ENCODE results near the gene HEMGN. TPM values are rescaled to one million over a fixed set of nuclear protein-coding genes. Genes with fewer than 3 reads are reported as not detected.

HEMGN gene
- total RNA-seq (2021; fragmentation: NEBNext Ultra II Directional; extraction: Animal tissue kit (Norgen Biotek cat#: 25700)), result not detected in 2 replicates
- not detected in 2 replicates for polyA plus RNA-seq (2011; rRNA removed)
- not detected for polyA plus RNA-seq (2011; cell fraction: cytosol; rRNA removed)
- not detected for polyA plus RNA-seq (2011; cell fraction: nucleus; rRNA removed)
- not detected in 4 replicates for polyA plus RNA-seq (2012, experiment 1 of 2)
- polyA plus RNA-seq (2012, experiment 2 of 2), result not detected
- not detected for polyA plus RNA-seq (2013, experiment 1 of 2)
- not detected for polyA plus RNA-seq (2013, experiment 2 of 2)
- not detected in 2 replicates for polyA minus RNA-seq (2011; rRNA and poly(A)+ RNA removed)
- not detected for polyA minus RNA-seq (2011; cell fraction: cytosol; rRNA and poly(A)+ RNA removed)
- not detected for polyA minus RNA-seq (2011; cell fraction: nucleus; rRNA and poly(A)+ RNA removed)
- long read RNA-seq, experiment 1, result 0 reads
- long read RNA-seq, experiment 2, result 0 reads

GRCh38 chr9:97938081-97938644 is at the start of gene HEMGN:
Gene HEMGN (minus strand): TSS chr9:97938172. CDS start chr9:97938136, 36 bp downstream.
- CTCF ChIA-PET (ENCODE audit: partially characterized antibody), result interaction anchor here (1.2 kb wide), 1 partner anchor 21 kb away, joined by 3 read pairs; no protein-coding TSS in a partner anchor
- H3K27me3 ChIP-seq (replicated peaks in 1 of 4; ENCODE audit: control insufficient read depth in 3 of 4, extremely low read depth in 1 of 4, insufficient read depth in 3 of 4, low read length in 3 of 4), result peaks cover 0 to 15% (median 3%) of the 10 kb centered on the region in 4 experiments; a peak in 5 of 7 replicates

More at GRCh38 chr9:97938081-97938644, at the start of gene HEMGN:
- no peak within 1 kb of the TSS for H4K8ac ChIP-seq (ENCODE audit: extremely low read depth, insufficient read depth, low read length)
- H3K4me3 ChIP-seq (ENCODE audit: extremely low read depth in 1 of 4, insufficient read depth in 2 of 4, low read depth in 3 of 4, low read length in 4 of 4), result no peak within 1 kb of the TSS
- no peak within 1 kb of the TSS for H3K27ac ChIP-seq (ENCODE audit: low read depth, low read length)
- WGBS, 2 experiments (ENCODE audit: extremely low coverage in 1 of 2, insufficient coverage in 1 of 2, insufficient read length in 1 of 2, insufficient replicate concordance in 2 of 2, low coverage in 1 of 2, low lambda C conversion rate in 2 of 2, missing lambda C conversion rate in 1 of 2), result 83% methylated on average over 3 of the region's 3 CpGs; no CpG with 5 or more reads in 1 of the 2 experiments
- DNase-seq (ENCODE audit: low read depth in 1 of 2, low spot score in 2 of 2) (no peak), FAIRE-seq (no peak)
- POLR2A ChIA-PET (ENCODE audit: partially characterized antibody), result no interaction called here
- H3K23ac ChIP-seq (ENCODE audit: insufficient read length), result no peak within 1 kb of the TSS
- H3K4me1 ChIP-seq (replicated peaks in 1 of 4; ENCODE audit: control insufficient read depth in 3 of 4, insufficient read depth in 4 of 4, low read length in 3 of 4), result no peaks in the 10 kb centered on the region; a peak in 1 of 7 replicates
- TF ChIP-seq TAF1 (IDR thresholded peaks at IDR 0.05; ENCODE audit: low read depth, low read length), result no peak
- TF ChIP-seq ATF3 (IDR thresholded peaks at IDR 0.05; ENCODE audit: insufficient read depth, low read depth, low read length), result no peak
- no peak for TF ChIP-seq BACH1 (IDR thresholded peaks at IDR 0.05; ENCODE audit: low read length)
- no peak for TF ChIP-seq JUND (IDR thresholded peaks at IDR 0.05; ENCODE audit: low read length)
- TF ChIP-seq SRF (IDR thresholded peaks at IDR 0.05; ENCODE audit: low read depth, low read length), result no peak
- no peak for TF ChIP-seq SUZ12 (IDR thresholded peaks at IDR 0.05; ENCODE audit: low read length)
- no peak for TF ChIP-seq BRCA1 (IDR thresholded peaks at IDR 0.05; ENCODE audit: low read depth, low read length)
- TF ChIP-seq ASH2L (IDR thresholded peaks at IDR 0.05; ENCODE audit: low read length), result no peak
- TF ChIP-seq USF2 (IDR thresholded peaks at IDR 0.05; ENCODE audit: low read length), result no peak
- H3K9ac ChIP-seq (replicated peaks in 1 of 4; ENCODE audit: extremely low read depth in 1 of 4, low read depth in 3 of 4, low read length in 3 of 4), result no peak within 1 kb of the TSS
- no peak within 1 kb of the TSS for H3K4me2 ChIP-seq (ENCODE audit: insufficient read depth in 1 of 2, low read depth in 2 of 2, low read length in 2 of 2)
- H3K9me3 ChIP-seq (ENCODE audit: insufficient read depth in 2 of 2, low read depth in 1 of 2, low read length in 1 of 2), result no peaks in the 10 kb centered on the region
- no peaks in the 10 kb centered on the region for H3K79me2 ChIP-seq (ENCODE audit: control insufficient read depth in 1 of 2, insufficient read depth in 2 of 2, low read length in 2 of 2)
- no peak within 1 kb of the TSS for H2BK20ac ChIP-seq (ENCODE audit: low read length)
- H2BK5ac ChIP-seq (ENCODE audit: low read depth, low read length), result no peak within 1 kb of the TSS
- H2BK12ac ChIP-seq (ENCODE audit: low read depth, low read length), result no peak within 1 kb of the TSS
- H3K14ac ChIP-seq (ENCODE audit: insufficient read length), result no peak within 1 kb of the TSS
- H2BK15ac ChIP-seq (ENCODE audit: low read length), result no peak within 1 kb of the TSS
- H2BK120ac ChIP-seq (replicated peaks; ENCODE audit: low read depth, low read length), result no peak within 1 kb of the TSS
- no peak within 1 kb of the TSS for H4K91ac ChIP-seq (replicated peaks; ENCODE audit: insufficient read length, low read length)
- no peaks in the 10 kb centered on the region for H4K20me1 ChIP-seq (replicated peaks in 1 of 2; ENCODE audit: control insufficient read depth in 1 of 2, insufficient read depth in 2 of 2, low read length in 2 of 2)
- H3K36me3 ChIP-seq (ENCODE audit: control insufficient read depth in 2 of 4, insufficient read depth in 4 of 4, low read length in 3 of 4), result no peaks in the 10 kb centered on the region
- no peak within 1 kb of the TSS for H2AFZ ChIP-seq (ENCODE audit: low read length)
- no peak within 1 kb of the TSS for H4K5ac ChIP-seq (ENCODE audit: insufficient read length, low read depth, low read length)
- no peaks in the 10 kb centered on the region for H3K23me2 ChIP-seq (ENCODE audit: low read depth, low read length)
- H3K56ac ChIP-seq (replicated peaks; ENCODE audit: insufficient read length, low read depth, low read length), result no peak within 1 kb of the TSS
- no peaks in the 10 kb centered on the region for H3K79me1 ChIP-seq (ENCODE audit: low read depth, low read length)
- no peak within 1 kb of the TSS for H3K4ac ChIP-seq (replicated peaks; ENCODE audit: insufficient read length, low read depth, low read length)
- no peak within 1 kb of the TSS for H3K18ac ChIP-seq (ENCODE audit: extremely low read depth, low read length)
- H2AK5ac ChIP-seq (ENCODE audit: low read depth, low read length), result no peak within 1 kb of the TSS
